Mucosa of descending colon (tissue), 3 donors: ENCODE data around the gene RBP2. TPM values are rescaled to one million over a fixed set of nuclear protein-coding genes. Genes with fewer than 3 reads are reported as not detected.

Experiments
- ATAC-seq: fragments of 200-7000 bp; cut with Tn5 transposase; one replicate; pipeline ENCODE4 v1.9.1; 2020; ENCODE audit warnings: mild to moderate bottlenecking, moderate library complexity
- DNase-seq, 3 donors: peaks; one replicate each; pipeline ENCODE4 v3.0.0-alpha.2; 2020
- H3K36me3 ChIP-seq: fragments of 200-600 bp; one replicate; pipeline ENCODE4 v1.8.0; 2021; ENCODE audit warnings: low read depth, mild to moderate bottlenecking
- H3K4me1 ChIP-seq: fragments of 200-600 bp; one replicate; pipeline ENCODE4 v1.8.0; 2021; ENCODE audit warnings: low read depth, mild to moderate bottlenecking
- H3K4me3 ChIP-seq: fragments of 200-600 bp; one replicate; pipeline ENCODE4 v1.8.0; 2021; ENCODE audit warnings: mild to moderate bottlenecking
- H3K9me3 ChIP-seq: fragments of 200-600 bp; one replicate; pipeline ENCODE4 v1.8.0; 2021; ENCODE audit warnings: mild to moderate bottlenecking
- intact Hi-C, 2 donors: fragments of 100-400 bp; cut with DNase I in 1 of 2; cut with micrococcal nuclease in 1 of 2; formaldehyde crosslinking; loops; one replicate each; pipeline versions ENCODE4 v1.11.0 to v1.11.1; 2022; cut with DNase I, micrococcal nuclease
- total RNA-seq, 3 donors: library from RNA; stranded (reverse); fragmentation: NEBNext Ultra II Directional in 2 of 3; extraction: Animal tissue kit (Norgen Biotek cat#: 25700) in 2 of 3; gene quantifications; one replicate each; pipeline versions ENCODE4 v1.2.1 to v1.2.4, GENCODE V29; 2021 to 2023
- TF ChIP-seq, protein P1 (sequence below): fragments of 200-600 bp; IDR thresholded peaks from one replicate; pipeline ENCODE4 v1.8.0; 2022; ENCODE audit warnings: antibody characterized with exemption, mild to moderate bottlenecking
- donor health status: DM: no; HTN: no; CAD: no; lungs with moderate emphysema.
- donor health status: DM: no; HTN: no; CAD: no.
- donor health status: DM: no; HTN: yes; CAD: no.

The RBP2 gene
- total RNA-seq, 3 donors from 2014 or later = 0.76 to 3.5 (median 1.5) TPM

DNA sequence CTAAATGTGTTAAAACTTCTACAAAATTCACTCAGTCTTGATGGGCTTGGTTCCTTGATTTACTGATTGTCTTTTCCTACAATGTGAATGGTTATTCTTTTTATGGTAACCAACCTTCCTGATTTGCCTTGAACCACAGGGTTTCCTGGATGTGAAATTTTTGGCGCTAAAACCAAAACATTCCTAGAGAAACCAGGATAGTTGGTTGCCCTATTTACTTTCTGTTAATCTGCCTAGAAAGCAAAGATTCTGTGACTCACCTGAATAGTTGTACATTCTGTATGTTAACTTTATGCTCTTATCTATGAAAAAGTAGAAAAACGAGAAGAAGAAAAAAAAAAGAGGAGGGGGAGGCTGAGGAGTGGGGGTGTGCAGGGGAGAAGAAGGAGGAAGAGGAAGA, 23.2 kb upstream of the RBP2 start:
- intact Hi-C loops = no loop called here
- Histone ChIP-seq H3K4me3 (no peak overlapping the region), H3K9me3 (peaks cover 4% of the 10 kb centered on the region), H3K4me1 (no peaks in the 10 kb centered on the region), H3K36me3 (no peaks in the 10 kb centered on the region)
- DNase-seq = no peak
- TF ChIP-seq, protein P1, sequence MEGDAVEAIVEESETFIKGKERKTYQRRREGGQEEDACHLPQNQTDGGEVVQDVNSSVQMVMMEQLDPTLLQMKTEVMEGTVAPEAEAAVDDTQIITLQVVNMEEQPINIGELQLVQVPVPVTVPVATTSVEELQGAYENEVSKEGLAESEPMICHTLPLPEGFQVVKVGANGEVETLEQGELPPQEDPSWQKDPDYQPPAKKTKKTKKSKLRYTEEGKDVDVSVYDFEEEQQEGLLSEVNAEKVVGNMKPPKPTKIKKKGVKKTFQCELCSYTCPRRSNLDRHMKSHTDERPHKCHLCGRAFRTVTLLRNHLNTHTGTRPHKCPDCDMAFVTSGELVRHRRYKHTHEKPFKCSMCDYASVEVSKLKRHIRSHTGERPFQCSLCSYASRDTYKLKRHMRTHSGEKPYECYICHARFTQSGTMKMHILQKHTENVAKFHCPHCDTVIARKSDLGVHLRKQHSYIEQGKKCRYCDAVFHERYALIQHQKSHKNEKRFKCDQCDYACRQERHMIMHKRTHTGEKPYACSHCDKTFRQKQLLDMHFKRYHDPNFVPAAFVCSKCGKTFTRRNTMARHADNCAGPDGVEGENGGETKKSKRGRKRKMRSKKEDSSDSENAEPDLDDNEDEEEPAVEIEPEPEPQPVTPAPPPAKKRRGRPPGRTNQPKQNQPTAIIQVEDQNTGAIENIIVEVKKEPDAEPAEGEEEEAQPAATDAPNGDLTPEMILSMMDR = no peak
- no peak for ATAC-seq

- Histone ChIP-seq H3K9me3 (peaks cover 4% of the 10 kb centered on the region), H3K4me3 (no peak overlapping the region), H3K36me3 (no peaks in the 10 kb centered on the region), H3K4me1 (no peaks in the 10 kb centered on the region)
- ATAC-seq (no peak), DNase-seq (no peak)
- intact Hi-C loops = no loop called here
- TF ChIP-seq, protein P1 = no peak
These were observed 17.6 kb upstream of the RBP2 start for GRCh38 chr3:139493826-139494385.

DNA sequence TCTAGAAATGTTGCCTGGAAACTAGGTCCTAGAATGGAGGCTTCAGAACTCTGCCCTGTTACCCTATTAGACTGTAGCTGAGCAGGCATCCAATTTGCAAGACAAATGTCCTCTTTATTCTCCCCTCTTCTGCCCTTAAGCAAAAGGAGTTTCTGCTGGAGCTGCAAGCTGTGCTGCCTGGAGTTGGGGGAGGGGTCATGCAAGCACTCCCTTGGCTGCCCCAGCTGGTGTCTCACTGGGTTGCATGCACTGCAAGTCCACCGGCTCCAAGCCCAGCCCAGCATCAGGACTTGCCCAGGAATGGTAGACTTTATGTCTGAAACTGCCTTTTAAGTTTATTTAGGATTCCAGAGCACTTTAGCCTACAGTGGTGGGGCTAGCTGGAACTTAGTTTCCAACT, 15.7 kb upstream of the RBP2 start:
- no peak for ATAC-seq
- no peak overlapping the region for H3K4me3 ChIP-seq
- peaks cover 4% of the 10 kb centered on the region for H3K9me3 ChIP-seq
- TF ChIP-seq, protein P1 = no peak
- no peaks in the 10 kb centered on the region for H3K36me3 ChIP-seq
- intact Hi-C loops = no loop called here
- no peak for DNase-seq
- H3K4me1 ChIP-seq = no peaks in the 10 kb centered on the region

- Histone ChIP-seq H3K4me3 (no peak overlapping the region), H3K36me3 (no peaks in the 10 kb centered on the region), H3K4me1 (no peaks in the 10 kb centered on the region), H3K9me3 (peaks cover 2% of the 10 kb centered on the region)
- no peak for ATAC-seq
- intact Hi-C loops = no loop called here
- no peak for DNase-seq
- TF ChIP-seq, protein P1 = no peak
These were observed 14.8 kb upstream of the RBP2 start for GRCh38 chr3:139491027-139491700.

DNA sequence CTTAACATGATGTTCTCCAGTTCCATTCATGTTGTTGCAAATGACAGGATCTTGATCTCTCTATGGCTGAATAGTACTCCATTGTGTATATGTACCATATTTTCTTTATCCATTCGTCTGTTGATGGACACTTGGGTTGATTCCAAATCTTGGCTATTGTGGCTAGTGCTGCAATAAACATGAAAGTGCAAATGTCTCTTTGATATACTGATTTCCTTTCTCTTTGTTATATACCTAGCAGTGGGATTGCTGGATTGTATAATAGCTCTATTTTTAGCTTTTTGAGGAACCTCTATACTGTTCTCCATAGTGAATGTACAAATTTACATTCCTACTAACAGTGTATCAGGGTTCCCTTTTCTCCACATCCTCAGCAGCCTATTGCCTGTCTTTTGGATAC, 5.9 kb upstream of the RBP2 start:
- TF ChIP-seq, protein P1 = no peak
- intact Hi-C loops = no loop called here
- no peaks in the 10 kb centered on the region for H3K36me3 ChIP-seq
- no peaks in the 10 kb centered on the region for H3K9me3 ChIP-seq
- no peak for DNase-seq
- H3K4me1 ChIP-seq = peaks cover 3% of the 10 kb centered on the region
- no peak for ATAC-seq
- no peak overlapping the region for H3K4me3 ChIP-seq
